Endothelial cell of umbilical vein (primary cell): Measurements from ENCODE around the gene RFX2. TPM values are rescaled to one million over a fixed set of nuclear protein-coding genes. Genes with fewer than 3 reads are reported as not detected.

Experiments used
- BruUV-seq: library from RNA; stranded (reverse); fragments of 400-500 nt; replicated peaks from 2 replicates; lab custom pipeline; 2021; lab: Mats Ljungman, UMichigan
- CTCF ChIA-PET: fragments of 300-600, 350-600 bp; sonication (Branson Sonifier 250); formaldehyde crosslinking; loops from one replicate; lab custom pipeline; 2021; ENCODE audit warnings: antibody characterized with exemption, inconsistent platforms; lab: Charles Lee
- POLR2A ChIA-PET: fragments of 300-600, 350-600 bp; sonication (Branson Sonifier 250); formaldehyde crosslinking; loops from one replicate; lab custom pipeline; 2021; ENCODE audit warnings: antibody characterized with exemption, inconsistent platforms; lab: Charles Lee
- DNase-seq: peaks from one replicate; pipeline ENCODE4 v3.0.0-alpha.2; 2011; ENCODE audit warnings: low read depth, low spot score
- FAIRE-seq: peaks from 2 replicates; lab custom pipeline; 2011; peaks lifted over from hg19 to GRCh38; lab: Jason Lieb, UNC
- H2AFZ ChIP-seq: 2 replicates; pipeline ENCODE4 v1.6.0; 2012; ENCODE audit warnings: low read depth, low read length, control low read depth, inconsistent platforms
- H3K27ac ChIP-seq: 2 replicates; pipeline ENCODE4 v1.5.1; 2011; ENCODE audit warnings: low read depth, mild to moderate bottlenecking, control low read depth, low read length, moderate library complexity; ENCODE audit not compliant: insufficient read depth
- H3K27me3 ChIP-seq, 2 experiments: 2 replicates each; pipeline versions ENCODE4 v1.6.0 to v1.6.1; 2011; ENCODE audit warnings: low read length in 2 of 2, mixed read lengths in 1 of 2; ENCODE audit not compliant: control insufficient read depth in 2 of 2, insufficient read depth in 2 of 2
- H3K36me3 ChIP-seq, 2 experiments: 2 replicates in 1 of 2; 3 replicates in 1 of 2; pipeline ENCODE4 v1.5.1; 2011; ENCODE audit warnings: low read length in 2 of 2, mild to moderate bottlenecking in 1 of 2, moderate library complexity in 1 of 2; ENCODE audit not compliant: control insufficient read depth in 2 of 2, insufficient read depth in 2 of 2; ENCODE audit errors: extremely low read depth in 1 of 2
- H3K4me1 ChIP-seq: 3 replicates; pipeline ENCODE4 v1.5.1; 2011; ENCODE audit warnings: mild to moderate bottlenecking, low read length; ENCODE audit not compliant: control insufficient read depth, insufficient read depth; ENCODE audit errors: extremely low read depth
- H3K4me2 ChIP-seq: 2 replicates; pipeline ENCODE4 v1.6.1; 2011; ENCODE audit warnings: low read length, control low read depth, mixed read lengths; ENCODE audit not compliant: insufficient read depth
- H3K4me3 ChIP-seq, 3 experiments: fragments of 200-600 bp in 1 of 3; sonication (generic), shearing (Covaris generic) in 1 of 3; replicated peaks in 1 of 3; 2 replicates each; pipeline ENCODE4 v1.5.1; 2011 to 2016; ENCODE audit warnings: control low read depth in 3 of 3, low read length in 3 of 3, mild to moderate bottlenecking in 2 of 3, inconsistent platforms in 1 of 3, low read depth in 1 of 3, moderate library complexity in 1 of 3; ENCODE audit not compliant: insufficient read depth in 1 of 3
- H3K79me2 ChIP-seq: 2 replicates; pipeline ENCODE4 v1.6.0; 2012; ENCODE audit warnings: low read length, inconsistent platforms; ENCODE audit not compliant: control insufficient read depth, insufficient read depth
- H3K9ac ChIP-seq: replicated peaks from 2 replicates; pipeline ENCODE3; 2011; ENCODE audit warnings: low read length, control low read depth; ENCODE audit not compliant: insufficient read depth; ENCODE audit errors: extremely low read depth
- H3K9me1 ChIP-seq: replicated peaks from 3 replicates; pipeline ENCODE4 v1.6.0; 2011; ENCODE audit warnings: mild to moderate bottlenecking, low read length; ENCODE audit not compliant: control insufficient read depth, insufficient read depth; ENCODE audit errors: extremely low read depth
- H3K9me3 ChIP-seq: replicated peaks from 2 replicates; pipeline ENCODE4 v1.5.1; 2012; ENCODE audit warnings: low read length, inconsistent platforms; ENCODE audit not compliant: control insufficient read depth, insufficient read depth
- H4K20me1 ChIP-seq: replicated peaks from 2 replicates; pipeline ENCODE3; 2011; ENCODE audit warnings: mild to moderate bottlenecking, low read length; ENCODE audit not compliant: control insufficient read depth, insufficient read depth; ENCODE audit errors: extremely low read depth
- EZH2 ChIP-seq: IDR thresholded peaks from 2 replicates; pipeline ENCODE4 v1.6.1; 2012; ENCODE audit warnings: borderline replicate concordance, low read depth, mild to moderate bottlenecking, moderate library complexity, low read length, inconsistent platforms; ENCODE audit not compliant: severe bottlenecking
- FOS ChIP-seq: IDR thresholded peaks from 2 replicates; pipeline ENCODE4 v1.6.1; 2011; ENCODE audit warnings: mild to moderate bottlenecking, low read length, moderate library complexity, borderline replicate concordance; ENCODE audit not compliant: insufficient read depth
- GATA2 ChIP-seq: IDR thresholded peaks from 2 replicates; pipeline ENCODE4 v1.7.0; 2011; ENCODE audit warnings: low read depth, mild to moderate bottlenecking, moderate library complexity, mixed read lengths, low read length; ENCODE audit not compliant: insufficient read length, insufficient read depth
- JUN ChIP-seq: IDR thresholded peaks from 2 replicates; pipeline ENCODE4 v1.6.1; 2011; ENCODE audit warnings: borderline replicate concordance, low read depth; ENCODE audit not compliant: insufficient read length, insufficient read depth
- MYC ChIP-seq: IDR thresholded peaks from one replicate; pipeline ENCODE4 v1.6.1; 2011; ENCODE audit warnings: mild to moderate bottlenecking, low read depth, low read length
- POLR2A ChIP-seq: IDR thresholded peaks from 2 replicates; pipeline ENCODE4 v1.6.1; 2012; ENCODE audit warnings: low read depth, mild to moderate bottlenecking, control low read depth, low read length
- POLR2AphosphoS5 ChIP-seq: IDR thresholded peaks from 2 replicates; pipeline ENCODE4 v1.6.1; 2012; ENCODE audit warnings: low read depth, mild to moderate bottlenecking, control low read depth, low read length, moderate library complexity; ENCODE audit not compliant: insufficient read depth
- dilution Hi-C: fragments of 300-500 bp; cut with MboI; formaldehyde crosslinking; loops from one replicate; pipeline ENCODE4 v1.15.0; 2019; ENCODE audit warnings: low sequenced_read_pairs; ENCODE audit not compliant: extremely low pct_ligation_motif_present
- intact Hi-C: fragments of 100-400 bp; cut with micrococcal nuclease; formaldehyde crosslinking; loops from one replicate; pipeline ENCODE4 v1.10.0; 2022
- polyA plus RNA-seq, 4 experiments: library from polyadenylated mRNA; depleted of rRNA in 3 of 4; stranded (reverse) in 3 of 4; unstranded in 1 of 4; fragments of >200 nt; gene quantifications; 2 replicates each; pipeline versions ENCODE4 v1.2.1 to v1.2.3, GENCODE V29; 2011 to 2012; ENCODE audit warnings: missing spikeins in 1 of 4
- total RNA-seq: library from RNA; stranded (reverse); gene quantifications from 2 replicates; pipeline ENCODE4 v1.2.3, GENCODE V29; 2021
- TF ChIP-seq, protein P1 (sequence below), 2 donors: IDR thresholded peaks; 1 replicate in 1 of 2; 2 replicates in 1 of 2; pipeline ENCODE4 v1.5.1; 2011; ENCODE audit warnings: low read length in 2 of 2, mild to moderate bottlenecking in 2 of 2, moderate library complexity in 2 of 2, control low read depth in 1 of 2, inconsistent platforms in 1 of 2, low read depth in 1 of 2; ENCODE audit not compliant: insufficient read depth in 1 of 2; ENCODE audit errors: extremely low read depth in 1 of 2
- TF ChIP-seq, protein P2 (sequence below): IDR thresholded peaks from 2 replicates; pipeline ENCODE4 v1.6.1; 2011; ENCODE audit not compliant: insufficient read depth, insufficient read length

The RFX2 gene
- total and polyA plus RNA-seq, 2 donors (not counting 3 experiments of a cell fraction or from before 2014, with no cell fraction given), result 16.1 to 19.0 TPM

DNA sequence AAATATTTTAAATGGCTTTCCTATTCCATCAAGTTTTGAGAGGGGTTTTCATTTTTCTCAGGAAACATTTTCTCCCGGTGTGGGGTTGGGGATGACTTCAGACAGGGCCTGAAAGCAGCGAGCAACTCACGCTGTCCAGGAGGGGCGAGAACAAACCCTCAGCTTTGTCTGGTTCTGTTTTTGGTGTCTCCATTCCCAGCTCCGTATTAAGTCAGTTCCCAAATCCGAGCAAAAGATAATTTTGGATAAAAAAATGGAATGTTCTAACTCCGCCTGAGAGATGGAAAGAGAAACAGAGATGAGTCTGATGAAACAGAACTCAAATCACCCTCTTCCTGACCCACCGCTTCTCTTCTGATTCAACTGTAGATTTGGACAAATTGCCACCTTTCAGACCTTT, 38.4 kb downstream of the RFX2 start:
- no peaks in the 10 kb centered on the region for H3K36me3 ChIP-seq
- no peak overlapping the region for H3K9ac ChIP-seq
- ChIA-PET POLR2A (no interaction called here), CTCF (interaction anchor here (1.6 kb wide), 1 partner anchor 54 kb away, joined by 4 read pairs; no protein-coding TSS in a partner anchor)
- dilution Hi-C loops (no loop called here), intact Hi-C loops (no loop called here)
- no peak overlapping the region for H3K4me2 ChIP-seq
- no TSS peak for BruUV-seq
- no peaks in the 10 kb centered on the region for H3K79me2 ChIP-seq
- no peak for DNase-seq
- no peak overlapping the region for H3K4me3 ChIP-seq
- TF ChIP-seq GATA2, result no peak
- no peak for TF ChIP-seq MYC
- TF ChIP-seq, protein P1, sequence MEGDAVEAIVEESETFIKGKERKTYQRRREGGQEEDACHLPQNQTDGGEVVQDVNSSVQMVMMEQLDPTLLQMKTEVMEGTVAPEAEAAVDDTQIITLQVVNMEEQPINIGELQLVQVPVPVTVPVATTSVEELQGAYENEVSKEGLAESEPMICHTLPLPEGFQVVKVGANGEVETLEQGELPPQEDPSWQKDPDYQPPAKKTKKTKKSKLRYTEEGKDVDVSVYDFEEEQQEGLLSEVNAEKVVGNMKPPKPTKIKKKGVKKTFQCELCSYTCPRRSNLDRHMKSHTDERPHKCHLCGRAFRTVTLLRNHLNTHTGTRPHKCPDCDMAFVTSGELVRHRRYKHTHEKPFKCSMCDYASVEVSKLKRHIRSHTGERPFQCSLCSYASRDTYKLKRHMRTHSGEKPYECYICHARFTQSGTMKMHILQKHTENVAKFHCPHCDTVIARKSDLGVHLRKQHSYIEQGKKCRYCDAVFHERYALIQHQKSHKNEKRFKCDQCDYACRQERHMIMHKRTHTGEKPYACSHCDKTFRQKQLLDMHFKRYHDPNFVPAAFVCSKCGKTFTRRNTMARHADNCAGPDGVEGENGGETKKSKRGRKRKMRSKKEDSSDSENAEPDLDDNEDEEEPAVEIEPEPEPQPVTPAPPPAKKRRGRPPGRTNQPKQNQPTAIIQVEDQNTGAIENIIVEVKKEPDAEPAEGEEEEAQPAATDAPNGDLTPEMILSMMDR (IDR thresholded peaks at IDR 0.05; ENCODE audit: extremely low read depth in 1 of 2, insufficient read depth in 1 of 2, low read depth in 1 of 2, low read length in 2 of 2), result no peak
- no peak for TF ChIP-seq JUN
- no peak for TF ChIP-seq FOS
- no peak for TF ChIP-seq POLR2A
- TF ChIP-seq POLR2AphosphoS5, result no peak
- no peak for TF ChIP-seq EZH2
- TF ChIP-seq, protein P2, sequence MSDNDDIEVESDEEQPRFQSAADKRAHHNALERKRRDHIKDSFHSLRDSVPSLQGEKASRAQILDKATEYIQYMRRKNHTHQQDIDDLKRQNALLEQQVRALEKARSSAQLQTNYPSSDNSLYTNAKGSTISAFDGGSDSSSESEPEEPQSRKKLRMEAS, result no peak
- H3K27ac ChIP-seq, result no peak overlapping the region
- H3K4me1 ChIP-seq, result peaks cover 11% of the 10 kb centered on the region
- H3K9me1 ChIP-seq, result no peaks in the 10 kb centered on the region
- no peak overlapping the region for H2AFZ ChIP-seq
- FAIRE-seq, result no peak
- no peaks in the 10 kb centered on the region for H4K20me1 ChIP-seq
- no peaks in the 10 kb centered on the region for H3K27me3 ChIP-seq
- H3K9me3 ChIP-seq, result no peaks in the 10 kb centered on the region
